ENCODE results near the gene PHKB.
A peak's percentile ranks its signal among the peaks of the same experiment; 100 is the strongest.
"Not testable (repeated sequence)": the region's sequence is repeated elsewhere in the genome, so short reads cannot be mapped to it uniquely, and the experiment has no call there.

Gene PHKB

GRCh38 chr16:47519037-47519436 is 57.9 kb downstream of the PHKB start:
- DNase-seq, result no peak

- DNase-seq, result no peak
Measured at GRCh38 chr16:47519546-47519945, 58.4 kb downstream of the PHKB start.

DNA sequence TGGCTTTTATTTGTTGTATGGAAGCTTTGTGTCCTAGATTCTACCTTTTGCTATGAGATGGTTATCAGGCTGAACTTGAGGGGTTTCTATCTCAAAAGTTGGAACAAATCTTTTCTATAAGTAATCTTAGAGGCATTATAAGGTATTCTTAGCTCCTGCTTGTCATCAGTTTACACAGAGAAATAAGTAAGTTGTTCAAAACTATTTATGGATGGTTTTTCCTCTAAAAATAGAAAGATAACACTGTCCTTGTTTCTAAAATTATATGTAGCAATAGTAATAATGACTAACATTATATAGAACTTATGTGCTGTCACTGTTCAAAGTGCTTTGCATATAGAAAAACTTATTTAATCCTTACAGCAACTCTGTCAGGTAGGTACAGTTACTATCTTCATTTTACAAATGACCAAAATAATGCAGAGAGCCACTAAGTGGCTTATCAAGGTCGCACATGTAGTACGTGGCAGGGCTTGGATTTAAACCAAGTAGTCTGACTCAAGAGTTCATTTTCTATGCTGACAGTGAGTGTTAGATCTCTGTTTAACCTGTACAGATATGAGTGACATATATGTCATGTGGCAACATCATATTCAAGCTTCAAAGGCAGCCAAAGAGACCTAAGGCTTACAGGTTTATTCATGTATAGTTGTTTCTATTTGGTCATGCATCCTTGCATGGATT is 59.0 kb downstream of the PHKB start:
- DNase-seq, result no peak

- DNase-seq, result no peak
Measured at GRCh38 chr16:47523342-47524006, 62.3 kb downstream of the PHKB start.

- DNase-seq, result no peak
Measured at GRCh38 chr16:47524007-47524405, 62.9 kb downstream of the PHKB start.

DNA sequence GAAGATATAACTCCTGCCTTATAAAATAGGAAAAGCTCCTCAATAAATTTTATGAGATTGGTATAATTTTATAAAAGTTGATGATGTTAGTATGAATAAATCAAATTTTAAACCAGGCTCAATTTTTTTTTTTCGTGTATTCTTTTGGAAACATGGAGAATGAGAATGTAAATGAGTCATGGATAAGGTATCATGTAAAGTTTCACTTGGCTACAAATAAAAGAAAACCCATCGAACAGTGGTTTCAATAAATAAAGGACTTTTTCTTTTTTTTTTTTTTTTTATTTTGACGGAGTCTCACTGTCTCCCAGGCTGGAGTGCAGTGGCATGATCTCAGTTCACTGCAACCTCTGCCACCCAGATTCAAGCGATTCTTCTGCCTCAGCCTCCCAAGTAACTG is 67.3 kb downstream of the PHKB start:
- no peak for DNase-seq

GRCh38 chr16:47533744-47534292 is 72.7 kb downstream of the PHKB start:
- DNase-seq, result no peak

GRCh38 chr16:47538472-47538871 is 77.3 kb downstream of the PHKB start:
- DNase-seq, result no peak

GRCh38 chr16:47539707-47540670 is 78.9 kb downstream of the PHKB start:
- not testable (repeated sequence) for DNase-seq

DNA sequence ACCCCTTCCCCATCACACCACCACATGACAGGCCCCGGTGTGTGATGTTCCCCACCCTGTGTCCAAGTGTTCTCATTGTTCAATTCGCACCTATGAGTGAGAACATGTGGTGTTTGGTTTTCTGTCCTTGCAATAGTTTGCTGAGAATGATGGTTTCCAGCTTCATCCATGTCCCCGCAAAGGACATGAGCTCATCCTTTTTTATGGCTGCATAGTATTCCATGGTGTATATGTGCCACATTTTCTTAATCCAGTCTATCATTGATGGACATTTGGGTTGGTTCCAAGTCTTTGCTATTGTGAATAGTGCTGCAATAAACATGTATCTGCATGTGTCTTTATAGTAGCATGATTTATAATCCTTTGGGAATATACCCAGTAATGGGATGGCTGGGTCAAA is 80.0 kb downstream of the PHKB start:
- not testable (repeated sequence) for DNase-seq

GRCh38 chr16:47544255-47544654 is 83.1 kb downstream of the PHKB start:
- not testable (repeated sequence) for DNase-seq

GRCh38 chr16:47551185-47551584 is 90.1 kb downstream of the PHKB start:
- DNase-seq, result not testable (repeated sequence)

GRCh38 chr16:47551767-47552166 is 90.6 kb downstream of the PHKB start:
- not testable (repeated sequence) for DNase-seq

DNA sequence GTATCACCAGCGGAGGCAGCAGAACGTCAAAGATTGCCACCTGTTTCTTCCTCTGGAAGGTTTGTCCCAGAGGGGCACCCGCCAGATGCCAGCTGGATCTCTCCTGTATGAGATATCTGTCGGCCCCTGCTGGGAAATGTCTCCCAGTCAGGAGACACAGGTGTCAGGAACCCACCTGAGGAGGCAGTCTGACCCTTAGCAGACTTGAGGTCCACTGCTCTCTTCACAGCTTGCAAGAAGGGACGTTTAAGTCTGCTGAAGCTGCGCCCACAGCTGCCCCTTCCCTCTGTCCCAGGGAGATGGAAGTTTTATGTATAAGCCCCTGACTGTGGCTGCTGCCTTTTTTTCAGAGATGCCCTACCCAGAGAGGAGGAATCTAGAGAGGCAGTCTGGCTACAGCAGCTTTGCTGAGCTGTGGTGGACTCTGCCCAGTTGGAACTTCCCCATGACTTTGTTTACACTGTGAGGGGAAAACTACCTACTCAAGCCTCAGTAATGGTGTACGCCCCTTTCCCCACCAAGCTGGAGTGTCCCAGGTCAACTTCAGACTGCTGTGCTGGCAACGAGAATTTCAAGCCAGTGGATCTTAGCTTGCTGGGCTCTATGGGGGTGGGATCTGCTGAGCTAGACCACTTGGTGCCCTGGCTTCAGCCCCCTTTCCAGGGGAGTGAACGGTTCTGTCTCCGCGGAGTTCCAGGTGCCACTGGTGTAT is 92.9 kb downstream of the PHKB start:
- DNase-seq, result no peak

- DNase-seq, result not testable (repeated sequence)
Measured at GRCh38 chr16:47554587-47554986, 93.5 kb downstream of the PHKB start.

DNA sequence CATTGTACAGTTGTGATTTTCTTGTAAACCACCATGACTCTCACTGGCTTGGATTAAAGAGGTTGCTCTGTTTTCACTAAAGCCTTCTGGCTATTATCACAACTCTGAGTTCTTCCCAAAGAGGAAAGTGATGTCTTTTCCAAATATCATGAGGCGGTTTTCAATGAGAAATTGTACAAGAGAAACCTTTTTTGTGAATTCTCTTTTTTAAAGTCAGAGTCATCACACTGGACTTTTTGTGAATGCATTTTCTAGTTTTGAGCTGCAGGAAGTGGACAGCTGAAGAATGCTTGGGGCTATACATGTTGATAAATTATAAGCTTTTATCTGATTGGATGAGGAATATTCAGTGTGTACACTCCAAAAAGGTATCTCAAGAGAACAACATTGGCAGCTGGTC is 100.2 kb downstream of the PHKB start:
- no peak for DNase-seq

DNA sequence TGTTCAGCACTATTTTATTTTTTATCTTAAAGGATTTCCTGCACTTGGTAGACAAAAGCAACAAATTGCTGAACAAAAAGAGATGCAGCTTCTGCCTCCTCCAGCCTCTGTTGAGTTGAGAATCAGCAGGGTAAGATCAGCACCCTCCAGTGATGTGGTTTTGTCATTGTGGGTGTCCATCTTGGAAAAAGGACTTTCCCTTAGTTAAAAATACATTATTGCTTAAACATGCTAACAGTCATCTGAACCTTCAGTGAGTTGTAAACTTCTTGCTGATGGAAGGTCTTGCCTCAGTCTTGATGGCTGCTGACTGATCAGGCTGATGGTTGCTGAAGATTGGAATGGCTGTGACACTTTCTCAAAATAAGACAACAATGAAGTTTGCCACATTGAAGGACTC is 101.2 kb downstream of the PHKB start:
- no peak for DNase-seq

GRCh38 chr16:47565454-47565853 is 104.3 kb downstream of the PHKB start:
- peak; percentile 34 for DNase-seq

DNA sequence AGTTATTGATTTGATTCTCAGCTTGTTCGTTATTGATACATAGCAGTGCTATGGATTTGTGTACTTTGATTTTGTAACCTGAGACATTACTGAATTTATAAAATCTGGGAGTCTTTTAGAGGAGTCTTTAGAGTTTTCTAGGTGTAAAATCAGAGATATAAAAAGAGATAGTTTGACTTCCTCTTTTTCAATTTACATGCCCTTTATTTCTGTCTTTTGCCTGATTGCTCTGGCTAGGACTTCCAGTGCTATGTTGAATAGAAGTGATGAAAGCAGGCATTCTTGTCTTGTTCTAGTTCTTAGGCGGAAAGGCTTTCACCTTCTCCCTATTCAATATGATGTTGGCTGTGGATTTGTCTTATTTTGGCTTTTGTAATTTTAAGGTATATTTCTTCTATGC is 106.2 kb downstream of the PHKB start:
- DNase-seq, result no peak

GRCh38 chr16:47568351-47568750 is 107.2 kb downstream of the PHKB start:
- no peak for DNase-seq

DNA sequence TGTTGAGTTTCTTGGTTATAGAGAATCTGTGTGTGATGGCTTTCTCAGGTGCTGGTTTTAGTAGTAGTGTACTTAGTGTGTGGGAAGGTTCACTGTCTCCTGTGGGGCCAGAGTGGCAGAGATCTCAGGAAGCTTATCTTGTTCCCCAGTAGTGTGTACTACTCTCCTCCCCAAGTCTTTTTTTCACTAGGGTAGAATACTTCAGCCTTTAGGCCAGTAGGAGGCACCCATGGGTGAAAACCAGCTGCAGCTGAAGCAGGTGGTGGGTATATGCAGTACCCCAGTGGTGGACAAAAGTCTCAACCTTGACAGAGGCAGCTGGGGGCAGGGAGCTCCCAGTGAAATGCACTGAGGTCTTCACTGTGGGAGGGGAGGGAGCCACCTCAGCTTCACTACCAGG is 109.9 kb downstream of the PHKB start:
- DNase-seq, result no peak

- no peak for DNase-seq
Measured at GRCh38 chr16:47571711-47572110, 110.6 kb downstream of the PHKB start.
